Stimulated activated CD4-positive, alpha-beta T cell treated with anti-CD3 and anti-CD28 coated beads, Interleukin-4, amount 100 ng/mL, for 1 hour (primary cell): ENCODE measurements around the gene DYTN.
A peak's percentile ranks its signal among the peaks of the same experiment; 100 is the strongest.
"Not testable (repeated sequence)": the region's sequence is repeated elsewhere in the genome, so short reads cannot be mapped to it uniquely, and the experiment has no call there.

Source experiments
- DNase-seq: peaks from one replicate; pipeline ENCODE4 v3.0.0-alpha.2; 2020

Gene DYTN, protein sequence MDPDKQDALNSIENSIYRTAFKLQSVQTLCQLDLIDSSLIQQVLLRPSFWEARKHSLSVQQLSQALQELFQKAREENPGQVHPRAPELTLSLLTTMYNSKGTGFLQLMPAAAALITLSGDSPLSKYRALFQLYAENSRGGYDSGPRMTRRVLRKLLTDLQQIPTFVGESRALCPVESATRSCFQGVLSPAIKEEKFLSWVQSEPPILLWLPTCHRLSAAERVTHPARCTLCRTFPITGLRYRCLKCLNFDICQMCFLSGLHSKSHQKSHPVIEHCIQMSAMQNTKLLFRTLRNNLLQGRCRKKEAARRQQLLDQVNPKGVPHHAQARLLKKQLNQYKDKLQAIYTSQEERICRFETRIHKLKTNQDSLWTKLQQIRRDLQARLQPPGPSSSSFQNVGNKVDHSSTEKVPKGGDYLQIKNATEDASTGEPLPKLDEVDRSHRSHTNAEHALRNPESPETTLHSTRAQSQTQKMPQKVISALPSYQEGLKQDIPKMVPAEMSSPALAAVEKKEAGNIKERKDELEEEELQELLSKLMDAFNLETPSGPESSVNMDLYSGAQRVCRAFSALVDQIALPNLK

DNA sequence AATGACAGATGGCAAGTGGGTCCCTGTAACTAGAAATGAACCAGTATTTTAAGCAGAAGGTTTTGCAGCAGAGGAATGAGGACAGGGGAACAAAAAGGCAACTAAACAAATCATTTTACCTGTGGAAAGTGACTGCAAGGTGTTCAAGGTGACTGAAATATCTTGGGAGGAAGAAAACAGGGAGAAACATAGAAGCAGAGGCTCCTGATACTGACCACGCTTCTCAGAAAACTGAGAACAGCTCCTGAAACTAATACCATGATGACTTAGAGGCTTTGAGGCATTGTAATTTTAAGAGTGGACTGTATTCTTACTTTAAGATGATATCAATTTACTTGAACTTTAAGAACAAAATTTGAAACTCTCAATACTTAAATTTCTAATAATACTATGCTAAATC is at the start of gene DYTN:
Gene DYTN, minus strand, starts transcription at position 101 of the 400 bp plus-strand sequence. CDS start 117 bp downstream, outside the sequence.
- DNase-seq, result no peak

DNA sequence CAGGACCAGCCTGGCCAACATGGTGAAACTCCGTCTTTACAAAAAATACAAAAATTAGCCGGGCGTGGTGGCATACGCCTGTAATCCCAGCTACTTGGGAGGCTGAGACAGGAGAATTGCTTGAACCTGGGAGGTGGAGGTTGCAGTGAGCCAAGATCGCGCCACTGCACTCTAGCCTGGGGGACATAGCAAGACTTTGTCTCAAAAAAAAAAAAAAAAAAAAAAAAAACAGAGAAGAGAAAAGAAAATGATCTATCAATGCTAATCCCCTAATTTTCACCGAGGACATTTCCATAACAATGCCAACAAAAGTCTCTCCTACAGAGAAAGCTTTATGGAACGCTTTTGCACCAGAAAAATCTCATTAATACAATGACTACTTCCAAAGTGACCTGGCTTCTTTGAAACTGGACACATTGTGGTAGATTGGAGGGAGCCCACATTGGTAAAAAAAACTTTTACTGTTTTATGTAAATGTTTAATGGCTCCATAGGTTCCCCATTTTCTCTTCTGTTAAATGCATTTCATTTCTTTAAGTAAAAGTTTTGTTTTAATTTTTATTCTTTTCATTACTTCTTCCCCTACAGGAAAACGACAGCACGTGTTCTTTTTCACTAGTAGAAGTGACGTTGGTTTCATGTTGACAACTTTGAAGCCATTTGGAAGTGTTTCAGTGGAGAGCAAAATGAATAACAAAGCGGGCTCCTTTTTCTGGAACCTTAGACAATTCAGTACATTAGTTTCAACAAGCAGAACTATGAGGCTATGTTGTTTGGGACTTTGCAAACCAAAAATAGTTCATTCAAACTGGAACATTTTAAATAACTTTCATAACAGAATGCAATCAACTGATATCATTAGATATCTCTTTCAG is 48.1 kb upstream of the DYTN start:
- DNase-seq, result no peak

DNA sequence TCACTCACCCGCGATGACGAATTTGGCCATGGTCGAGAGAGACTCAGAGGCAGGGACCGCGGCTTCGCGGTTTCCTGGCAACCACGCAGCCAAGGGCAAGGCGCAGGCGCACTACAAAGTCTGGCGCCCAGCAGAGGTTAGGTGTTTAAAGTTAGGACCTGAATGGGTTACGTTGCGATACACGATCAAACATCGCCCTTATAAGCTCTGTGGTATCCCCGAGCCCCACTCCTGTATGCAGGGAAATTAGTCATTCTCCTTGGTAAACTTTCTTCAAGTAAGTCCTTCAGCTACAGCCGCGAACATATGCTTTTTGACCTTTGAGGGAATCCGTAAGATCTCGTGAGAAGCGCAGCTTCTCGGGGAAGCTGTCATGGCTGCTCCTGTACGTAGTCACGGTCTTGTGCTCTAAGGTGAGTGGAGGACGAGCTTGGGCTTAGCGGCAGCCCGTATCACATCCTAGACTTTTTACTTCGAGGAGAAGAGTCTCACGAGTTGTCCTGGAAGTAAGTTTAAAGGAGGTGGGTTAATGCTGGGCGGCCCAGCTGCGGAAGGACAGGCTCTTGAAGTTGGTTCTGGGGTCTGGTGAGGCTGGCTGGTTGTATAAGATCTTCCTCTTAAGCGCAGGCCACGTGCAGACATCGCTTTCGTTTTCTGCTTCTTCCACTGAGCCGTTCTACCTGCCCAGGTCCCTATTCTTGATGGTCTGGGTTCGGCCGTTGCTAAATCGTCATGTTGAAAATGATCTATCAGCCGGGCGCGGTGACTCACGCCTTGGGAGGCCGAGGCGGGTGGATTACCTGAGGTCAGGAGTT is 47.3 kb upstream of the DYTN start, which contains the start of the genes FASTKD2 and MDH1B:
Gene FASTKD2, plus strand, starts transcription at position 365 of the 815 bp plus-strand sequence. CDS start 1,088 bp downstream, outside the sequence.
Gene MDH1B, minus strand, starts transcription at position 87 of the 815 bp plus-strand sequence. Its CDS starts 57 bp downstream, at position 30.
- DNase-seq, result peak; percentile 80

DNA sequence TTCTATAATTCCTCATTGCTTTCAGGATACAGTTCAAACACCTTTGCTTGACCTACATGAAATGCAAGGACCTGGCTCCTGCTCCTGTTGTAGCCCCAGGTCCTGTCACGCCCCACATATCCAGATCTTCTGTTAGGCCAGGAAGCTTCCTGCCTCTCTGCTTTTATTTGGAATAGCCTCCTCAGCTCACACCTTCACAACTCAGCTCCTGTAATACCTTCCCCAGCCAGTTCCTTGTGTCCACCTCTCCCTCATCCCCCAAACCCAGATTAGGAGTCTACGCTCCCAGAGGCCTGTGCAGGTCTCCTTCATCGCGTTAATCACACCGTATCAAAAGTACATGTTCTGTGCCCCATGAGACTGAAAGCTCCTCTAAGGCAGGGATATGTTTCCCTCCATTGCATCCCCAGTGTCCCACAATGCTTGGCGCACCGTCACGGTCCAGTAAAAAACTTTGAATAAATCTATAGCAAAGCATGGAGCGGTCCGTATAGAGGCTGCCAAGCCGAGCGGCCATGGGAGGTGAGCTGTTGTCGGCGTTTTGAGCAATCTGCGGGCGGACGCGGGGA is 46.6 kb upstream of the DYTN start:
- DNase-seq, result no peak

DNA sequence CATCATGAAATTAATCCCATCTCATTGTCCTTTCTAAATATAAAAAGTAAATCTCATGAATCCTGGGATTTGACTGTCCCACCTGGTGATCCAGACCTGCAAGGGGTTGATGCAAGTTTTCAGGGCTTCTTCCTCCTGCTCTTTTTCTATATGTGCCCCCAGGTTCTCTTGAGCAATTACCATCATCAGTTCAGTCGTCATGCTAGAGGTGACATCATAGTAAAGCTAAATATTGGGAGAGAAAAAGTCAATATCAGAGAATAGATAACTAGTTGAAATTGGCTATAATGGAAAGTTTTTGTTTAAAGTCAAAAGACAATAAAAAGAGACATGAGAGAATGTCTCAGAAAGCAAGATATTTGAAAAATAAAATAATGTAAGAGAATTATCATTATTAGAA is 38.6 kb upstream of the DYTN start:
- no peak for DNase-seq

DNA sequence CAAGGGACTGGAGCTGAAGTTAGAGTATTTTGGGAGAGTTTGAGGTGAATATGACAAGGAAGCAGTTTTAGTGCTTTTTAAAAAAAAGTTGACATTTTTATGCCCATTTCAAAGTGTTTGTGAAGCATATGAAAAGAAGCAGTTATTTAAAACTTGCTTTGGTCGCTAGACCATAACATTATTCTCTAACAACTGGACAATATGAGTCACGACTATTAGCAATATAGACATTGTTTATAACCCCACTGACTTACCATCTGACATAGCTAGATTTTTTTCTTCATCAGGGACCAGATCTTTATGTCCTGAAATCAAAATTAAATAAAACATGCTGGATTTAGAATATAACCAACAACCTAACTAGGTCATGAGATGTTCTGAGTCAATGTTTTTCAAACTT is 22.6 kb upstream of the DYTN start:
- no peak for DNase-seq

DNA sequence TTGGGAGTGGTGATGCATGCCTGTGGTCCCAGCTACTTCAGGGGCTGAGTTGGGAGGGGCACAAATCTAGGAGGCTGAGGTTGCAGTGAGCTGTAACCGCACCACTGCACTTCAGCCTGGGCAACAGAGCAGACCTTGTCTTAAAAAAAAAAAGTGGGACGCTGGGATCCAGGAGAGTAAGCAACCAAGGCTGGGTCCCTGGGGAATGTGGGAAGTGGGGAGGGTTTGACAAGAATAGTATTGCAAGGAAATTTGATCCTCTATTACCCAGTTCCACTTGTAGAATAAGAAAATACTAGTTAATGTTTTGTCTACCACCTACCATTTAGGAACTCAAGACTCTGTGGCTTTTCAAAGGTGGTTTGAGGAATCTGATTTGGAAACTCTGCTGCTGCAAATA is 21.1 kb upstream of the DYTN start:
- no peak for DNase-seq

DNA sequence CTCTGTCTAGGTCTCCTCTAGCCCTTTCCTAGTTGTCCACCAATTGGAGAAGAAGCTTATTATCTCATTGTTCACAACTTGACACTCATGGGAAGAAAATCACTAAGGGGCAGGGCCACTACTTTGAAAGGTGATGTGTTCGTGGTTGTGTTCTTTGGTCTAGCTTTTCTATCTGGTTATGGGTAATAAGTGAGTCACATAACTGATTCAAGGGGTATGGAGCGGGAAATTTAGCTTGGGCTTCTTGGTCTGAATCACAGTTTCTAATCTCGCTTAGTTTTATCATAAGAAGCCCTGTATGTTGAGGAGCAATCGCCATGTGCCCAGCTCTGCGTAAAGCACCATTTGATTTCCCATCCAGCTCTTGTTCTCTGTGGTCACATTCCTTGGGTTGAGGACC is 18.7 kb upstream of the DYTN start:
- DNase-seq, result no peak

DNA sequence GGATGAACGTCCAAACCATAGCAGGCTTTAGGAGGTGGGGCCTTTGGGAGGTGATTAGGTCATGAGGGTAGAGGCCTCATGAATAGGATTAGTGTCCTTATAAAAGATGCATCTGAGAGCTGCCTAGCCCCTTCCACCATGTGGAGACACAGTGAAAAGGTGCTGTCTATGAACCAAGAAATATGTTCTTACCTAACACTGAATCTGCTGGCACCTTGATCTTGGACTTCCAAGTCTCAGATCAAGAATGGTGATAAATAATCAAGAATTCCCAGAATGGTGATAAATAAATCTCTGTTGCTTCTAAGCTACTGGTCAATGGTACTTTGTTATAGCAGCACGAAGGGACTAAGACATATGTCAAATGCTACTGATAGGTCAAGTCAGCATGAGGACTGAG is 15.1 kb upstream of the DYTN start:
- no peak for DNase-seq

DNA sequence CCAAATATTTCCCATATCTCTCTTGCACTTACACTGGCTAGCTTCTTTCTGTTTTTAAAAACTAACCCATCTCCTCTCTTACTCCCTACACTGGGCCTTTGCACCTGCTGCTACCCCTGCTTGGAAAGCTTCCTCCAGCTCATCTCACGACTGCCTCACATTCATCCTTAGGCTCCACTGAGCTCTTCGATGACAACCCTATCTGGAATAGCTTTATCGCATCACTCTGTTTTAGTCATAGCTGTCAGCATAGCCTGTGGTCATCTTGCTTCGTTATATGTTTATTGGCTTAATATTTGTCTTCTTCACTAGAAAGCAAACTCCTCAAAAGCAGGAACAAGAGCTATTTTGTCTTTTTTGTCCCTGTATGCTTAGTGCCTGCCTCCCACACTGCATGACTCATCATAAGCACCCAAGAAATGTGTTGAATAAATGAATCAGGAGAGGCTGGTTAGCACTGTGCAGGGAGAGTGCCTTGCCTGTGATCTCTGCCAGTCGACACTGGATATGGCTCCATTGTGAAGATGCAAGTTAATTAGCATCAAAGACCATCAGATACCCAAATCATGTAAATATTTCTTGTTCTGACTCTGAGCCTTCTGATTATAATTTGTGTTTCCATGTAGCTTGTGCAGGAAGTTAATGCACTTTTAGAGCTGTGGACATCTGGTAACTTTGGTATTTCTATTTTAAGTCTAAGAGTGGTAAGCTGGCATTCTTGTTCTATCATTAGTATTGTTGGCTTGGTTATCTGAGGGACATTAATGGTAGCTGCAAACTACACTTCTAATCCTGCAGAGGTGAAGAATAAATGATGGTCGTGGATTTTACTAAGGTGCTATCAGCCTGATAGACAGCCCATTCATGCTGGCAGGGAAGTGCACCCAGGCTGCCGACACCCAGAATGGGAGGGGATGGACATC is 10.3 kb upstream of the DYTN start:
- no peak for DNase-seq

DNA sequence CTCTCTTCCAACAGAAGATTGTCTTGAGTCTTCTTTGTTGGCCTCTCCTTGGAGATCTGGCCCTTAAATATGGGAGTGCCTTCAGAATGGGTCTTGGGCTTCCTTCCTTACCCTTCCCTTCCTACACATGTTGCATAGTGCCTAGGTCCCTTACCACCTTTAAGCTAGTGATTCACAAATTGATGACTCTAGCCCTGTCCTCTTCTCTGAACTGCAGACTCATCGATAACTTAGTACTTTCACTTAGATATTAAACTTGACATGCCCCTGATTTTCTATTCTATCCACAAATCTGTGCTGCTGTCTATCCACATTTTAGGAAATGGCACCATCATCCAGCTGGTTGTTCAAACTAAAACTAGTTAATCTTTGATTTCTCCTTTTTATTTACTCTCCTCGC is 9.1 kb upstream of the DYTN start:
- DNase-seq, result no peak

DNA sequence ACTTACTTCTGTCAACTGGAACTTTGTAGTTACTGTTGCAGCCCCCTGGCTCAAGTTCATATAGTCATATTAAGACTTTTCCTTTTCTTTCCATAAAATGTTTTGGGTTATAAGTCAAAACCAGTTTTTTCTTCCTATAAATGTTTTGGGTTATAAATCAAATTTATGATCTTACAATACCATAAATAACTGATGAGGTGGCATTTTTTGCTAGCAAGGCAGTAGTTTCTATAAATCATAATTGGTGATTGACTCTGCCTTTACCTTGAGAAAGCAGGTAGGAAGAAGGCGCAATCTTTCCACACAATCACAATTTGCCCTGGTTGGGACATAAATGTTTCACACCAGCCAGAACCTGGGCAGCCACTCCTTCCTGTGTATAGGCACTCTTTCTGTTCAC is 5.1 kb upstream of the DYTN start:
- no peak for DNase-seq

DNA sequence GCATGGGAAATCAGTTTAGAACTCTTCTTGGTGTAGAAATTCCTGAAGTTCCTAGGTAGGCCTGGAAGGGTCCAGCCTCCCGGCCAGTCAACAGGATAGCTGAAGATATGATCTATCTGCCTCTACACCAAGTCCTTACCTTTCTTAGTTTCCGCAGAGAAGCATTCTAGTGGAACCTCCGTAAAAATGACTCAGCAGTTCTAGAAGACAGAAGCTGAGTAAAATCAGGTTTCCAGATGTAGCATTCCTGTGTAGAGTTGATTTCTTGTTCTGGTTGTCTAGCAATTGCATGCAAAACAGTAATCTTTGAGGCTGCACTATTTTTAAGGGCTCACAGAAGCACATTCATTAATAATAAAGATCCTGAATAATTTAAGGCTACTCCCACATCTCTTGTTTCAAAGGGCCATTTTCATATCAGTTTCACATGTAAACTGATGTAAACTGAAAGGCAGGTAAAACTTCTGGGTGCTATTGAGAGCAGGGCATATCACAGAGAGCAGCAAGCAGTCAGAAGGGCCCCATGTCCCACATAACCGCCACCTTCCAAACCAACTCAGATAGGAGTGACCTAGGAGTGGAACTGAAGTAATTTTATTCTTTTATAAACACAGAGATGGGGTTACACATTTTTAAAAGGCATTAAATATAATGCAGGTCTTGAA is 3.2 kb upstream of the DYTN start:
- DNase-seq, result no peak

DNA sequence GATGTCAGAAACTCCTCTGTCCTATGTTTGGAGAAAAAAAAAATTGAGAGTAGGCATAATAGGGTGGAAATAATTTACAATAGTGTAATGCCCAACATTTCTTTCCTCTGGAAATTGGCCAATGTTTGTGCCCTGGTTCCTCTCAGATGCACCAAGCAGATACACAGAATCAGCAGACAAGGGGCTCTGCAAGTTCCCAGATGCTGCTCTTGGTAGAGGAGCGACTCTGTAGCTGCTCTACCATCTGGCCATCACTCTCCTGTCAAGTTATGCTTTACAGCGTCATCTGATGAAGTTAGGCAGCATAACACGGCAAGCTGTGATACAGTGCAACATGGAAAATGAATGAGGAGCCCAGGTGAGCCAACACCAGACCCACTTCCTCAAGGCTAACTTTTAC is 1.6 kb downstream of the DYTN start:
- no peak for DNase-seq

DNA sequence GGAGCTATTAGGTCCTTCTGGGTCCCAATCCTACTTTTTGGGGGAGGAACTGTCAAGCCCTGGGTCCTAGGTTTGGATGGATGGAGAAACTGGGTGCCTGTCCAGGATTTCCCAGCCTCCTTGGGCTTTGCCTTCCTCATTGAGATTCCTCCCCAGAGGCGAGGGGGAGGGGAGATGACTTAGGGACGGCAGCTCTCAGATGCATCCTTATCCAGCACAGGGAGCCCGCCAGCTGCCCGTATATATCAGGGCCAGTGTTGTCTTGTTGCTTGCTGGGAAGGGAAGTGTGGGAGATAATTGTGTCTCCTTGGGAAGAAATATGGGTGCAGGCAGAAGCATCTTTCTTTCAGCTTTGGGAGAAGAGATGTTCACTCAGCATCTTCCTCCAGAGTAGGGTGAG is 3.0 kb downstream of the DYTN start:
- DNase-seq, result not testable (repeated sequence)

DNA sequence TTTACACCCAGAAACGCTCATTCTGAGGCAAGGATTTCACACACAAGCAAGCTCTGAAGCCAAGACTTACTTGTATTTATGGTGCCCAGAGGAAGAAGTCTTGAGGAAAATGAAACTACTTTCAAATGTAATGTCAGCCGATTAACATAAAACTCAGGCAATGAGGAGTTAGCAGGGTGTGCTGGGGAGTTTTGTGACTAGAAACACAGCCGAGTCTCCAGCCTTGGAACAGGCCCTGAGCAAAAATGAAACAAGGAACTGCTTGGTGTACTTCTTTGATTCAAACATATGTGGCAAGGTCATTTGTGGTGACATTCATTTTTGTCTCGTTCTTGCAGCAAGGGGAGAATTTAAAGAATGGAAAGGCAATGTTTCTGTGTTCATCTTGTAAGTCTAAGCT is 4.5 kb downstream of the DYTN start:
- no peak for DNase-seq

DNA sequence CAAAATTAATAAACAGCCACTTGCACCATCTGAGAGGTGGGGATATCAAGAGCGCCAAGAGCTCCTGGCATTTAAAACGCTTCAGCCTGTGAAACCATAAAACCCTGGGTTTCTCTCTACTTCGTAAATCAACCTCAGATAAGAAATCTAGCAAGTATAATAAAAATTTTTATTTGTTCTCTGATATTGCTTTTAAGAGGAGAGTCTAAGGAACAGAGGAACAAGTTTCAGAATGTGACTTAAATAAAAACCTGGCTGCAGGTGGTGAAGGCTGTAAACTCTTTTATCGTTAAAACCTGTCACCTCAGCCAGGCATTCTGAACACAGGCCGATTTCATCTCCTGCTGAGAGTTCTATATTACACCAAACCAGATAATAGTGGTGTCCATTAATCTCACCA is 9.9 kb downstream of the DYTN start:
- DNase-seq, result no peak

DNA sequence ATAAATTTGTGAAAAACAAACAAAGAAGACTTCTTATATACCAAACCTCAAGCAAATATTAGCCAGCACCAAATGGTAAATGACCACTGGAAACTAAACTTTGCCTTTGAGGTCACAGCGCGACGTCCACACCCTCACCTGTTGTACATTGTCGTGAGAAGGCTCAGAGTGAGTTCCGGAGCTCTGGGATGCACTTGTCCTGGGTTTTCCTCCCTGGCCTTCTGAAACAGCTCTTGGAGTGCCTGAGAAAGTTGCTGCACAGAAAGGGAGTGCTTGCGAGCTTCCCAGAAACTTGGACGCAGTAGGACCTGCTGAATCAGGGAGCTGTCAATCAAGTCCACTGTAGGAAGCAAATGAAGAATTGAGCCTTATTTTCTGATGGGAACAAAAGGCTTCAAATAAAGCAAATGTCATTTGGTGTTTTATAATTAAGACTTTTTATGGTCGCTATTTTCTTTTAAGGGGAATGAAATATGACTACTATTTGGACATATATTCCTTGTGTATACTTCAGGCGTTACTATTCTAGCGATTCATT is 11.0 kb downstream of the DYTN start:
- DNase-seq, result no peak

DNA sequence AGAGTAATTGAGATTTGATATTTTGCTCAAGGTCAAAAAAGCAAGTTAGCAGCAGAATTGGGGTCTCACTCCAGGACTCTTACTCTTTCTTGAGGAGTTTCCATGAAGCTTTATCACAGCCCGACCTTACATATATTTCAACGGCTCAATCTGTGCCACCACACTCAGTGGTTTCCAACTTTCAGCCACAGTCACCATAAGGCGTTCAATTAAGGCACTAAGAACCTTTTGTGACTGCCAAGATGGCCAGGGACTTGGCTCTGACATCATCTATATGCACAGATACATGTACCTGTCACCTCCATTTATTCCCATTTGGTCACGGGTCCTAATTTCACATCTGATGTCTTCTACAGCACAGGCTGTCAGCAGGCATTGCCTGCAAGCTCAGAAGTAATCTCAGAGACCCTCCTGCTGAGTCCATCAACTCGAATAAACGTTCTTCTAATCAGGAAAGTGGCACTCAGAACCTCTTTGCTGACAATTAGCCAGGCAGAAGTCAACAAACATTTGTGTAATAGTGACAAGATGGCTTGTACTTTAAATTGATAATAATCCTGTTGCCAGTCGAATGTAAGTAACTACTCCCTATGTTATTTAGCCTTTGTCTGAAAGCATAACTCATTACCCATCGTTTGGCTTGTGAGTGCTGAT is 16.1 kb downstream of the DYTN start:
- no peak for DNase-seq

DNA sequence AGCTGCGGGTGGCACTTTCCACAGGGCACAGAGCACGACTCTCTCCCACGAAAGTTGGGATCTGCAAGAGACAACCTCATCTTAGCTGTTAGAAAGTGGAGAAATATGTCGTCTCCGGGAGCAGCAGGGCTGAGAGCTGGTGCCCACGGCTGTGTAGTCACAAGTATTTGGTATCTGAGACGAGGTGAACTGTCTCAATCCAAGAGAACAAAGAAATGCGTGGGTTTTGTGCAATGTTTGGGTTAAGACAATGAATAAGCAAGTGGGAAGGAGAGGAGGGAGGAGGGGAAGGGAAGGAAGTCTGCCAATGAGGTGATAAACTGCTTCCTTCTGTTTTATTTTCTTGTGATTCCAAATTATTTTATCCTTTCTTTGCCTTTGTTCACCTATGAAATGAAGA is 18.0 kb downstream of the DYTN start:
- no peak for DNase-seq
